Activated CD8-positive, alpha-beta memory T cell treated with anti-CD3 and anti-CD28 coated beads, Interleukin-2, amount 50 U/mL, for 24 hours (primary cell): ENCODE data around the gene ENG.
A peak's percentile ranks its signal among the peaks of the same experiment; 100 is the strongest.

Experiments
- DNase-seq: peaks from one replicate; pipeline ENCODE4 v3.0.0-alpha.2; 2020; ENCODE audit errors: extremely low read depth

ENG gene

GRCh38 chr9:127814619-127815511 lies 39.6 kb downstream of the ENG start:
- DNase-seq, result no peak

GRCh38 chr9:127813686-127814226 lies 40.7 kb downstream of the ENG start:
- no peak for DNase-seq

- DNase-seq, result no peak
Measured at GRCh38 chr9:127812936-127813675, 41.4 kb downstream of the ENG start.

- no peak for DNase-seq
Measured at GRCh38 chr9:127812011-127812410, 42.4 kb downstream of the ENG start.

- no peak for DNase-seq
Measured at GRCh38 chr9:127810378-127811187, 43.9 kb downstream of the ENG start.

GRCh38 chr9:127809540-127810377 lies 44.7 kb downstream of the ENG start:
- no peak for DNase-seq

- DNase-seq, result no peak
Measured at GRCh38 chr9:127809002-127809539, 45.4 kb downstream of the ENG start.

GRCh38 chr9:127808347-127809001 lies 46.0 kb downstream of the ENG start:
- DNase-seq, result no peak

GRCh38 chr9:127806871-127807270 lies 47.6 kb downstream of the ENG start:
- no peak for DNase-seq

- no peak for DNase-seq
Measured at GRCh38 chr9:127805620-127806019, 48.8 kb downstream of the ENG start.

- DNase-seq, result no peak
Measured at GRCh38 chr9:127803507-127804352, 50.7 kb downstream of the ENG start.

GRCh38 chr9:127802576-127803443 lies 51.6 kb downstream of the ENG start, which contains the start of gene FPGS:
Gene FPGS (plus strand): TSS chr9:127802882. CDS start chr9:127802925, 43 bp downstream.
- peak; percentile 50 for DNase-seq

GRCh38 chr9:127801955-127802575 lies 52.4 kb downstream of the ENG start:
- DNase-seq, result no peak

- no peak for DNase-seq
Measured at GRCh38 chr9:127796852-127797370, 57.5 kb downstream of the ENG start.

GRCh38 chr9:127796225-127796813 lies 58.1 kb downstream of the ENG start:
- no peak for DNase-seq

- DNase-seq, result no peak
Measured at GRCh38 chr9:127794001-127794791, 60.3 kb downstream of the ENG start.
